ENCODE measurements around the gene MGAT4B.
"Not testable (repeated sequence)": the region's sequence is repeated elsewhere in the genome, so short reads cannot be mapped to it uniquely, and the experiment has no call there.

Gene MGAT4B

DNA sequence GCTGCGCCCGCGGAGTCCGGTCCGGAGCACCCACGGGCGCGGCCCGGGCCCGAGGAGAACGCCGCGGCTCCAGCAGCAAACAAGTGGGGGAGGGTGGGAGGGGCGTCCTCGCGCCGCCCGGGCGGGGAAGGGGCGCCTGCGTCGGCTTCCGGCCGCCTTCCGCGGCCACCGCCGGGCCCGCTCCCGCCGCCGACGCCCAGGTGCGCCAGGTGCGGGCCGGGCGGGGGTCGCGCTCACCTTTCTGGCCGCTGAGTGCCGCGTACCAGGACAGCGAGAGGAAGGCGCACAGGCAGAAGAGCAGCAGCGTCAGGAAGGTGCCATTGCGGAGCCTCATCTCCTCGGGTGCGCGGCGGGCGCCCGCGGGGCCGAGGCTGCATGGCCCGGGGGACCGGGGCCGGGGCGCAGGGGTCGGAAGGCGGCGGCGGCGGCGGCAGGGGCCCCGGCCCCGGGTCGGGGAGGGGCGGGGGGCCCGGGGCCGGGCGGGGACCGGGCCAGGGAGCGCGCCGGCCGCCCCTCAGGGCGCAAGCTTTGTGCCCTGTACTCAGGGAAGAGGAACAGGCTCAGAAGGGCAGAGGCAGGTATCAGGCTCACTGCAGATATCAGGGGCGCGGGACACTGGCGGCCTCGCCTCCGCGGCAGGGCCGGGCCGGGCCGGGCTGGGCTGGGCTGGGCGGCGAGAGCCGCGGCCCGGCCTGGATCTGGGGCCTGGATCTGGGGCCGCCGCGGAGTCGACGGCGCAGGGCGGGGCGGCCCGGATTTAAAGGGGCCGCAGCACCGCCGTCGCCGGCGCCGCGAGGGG, at the start of gene MGAT4B:
Gene MGAT4B (minus strand): TSS at position 617 of the 799 bp plus-strand sequence. CDS start 283 bp downstream, at position 334.
- DNase-seq: peak; percentile 37

DNA sequence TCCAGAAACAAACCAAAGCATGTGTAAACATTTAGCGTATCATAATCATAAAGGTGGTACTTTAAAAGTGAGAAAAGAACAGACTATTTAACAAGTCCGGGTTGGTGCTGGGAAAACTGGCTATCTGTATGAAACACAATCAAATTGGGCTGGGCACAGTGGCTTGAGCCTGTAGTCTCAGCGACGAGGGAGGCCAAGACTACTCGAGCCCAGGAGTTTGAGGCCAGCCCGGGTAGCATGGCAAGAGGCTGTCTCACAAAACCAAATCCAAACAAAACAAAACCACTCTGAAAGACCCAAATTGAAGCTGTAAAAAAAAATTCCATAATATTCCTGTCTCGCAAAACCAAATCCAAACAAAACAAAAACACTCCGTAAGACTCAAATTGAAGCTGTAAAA, 47.7 kb upstream of the MGAT4B start:
- DNase-seq: no peak

DNA sequence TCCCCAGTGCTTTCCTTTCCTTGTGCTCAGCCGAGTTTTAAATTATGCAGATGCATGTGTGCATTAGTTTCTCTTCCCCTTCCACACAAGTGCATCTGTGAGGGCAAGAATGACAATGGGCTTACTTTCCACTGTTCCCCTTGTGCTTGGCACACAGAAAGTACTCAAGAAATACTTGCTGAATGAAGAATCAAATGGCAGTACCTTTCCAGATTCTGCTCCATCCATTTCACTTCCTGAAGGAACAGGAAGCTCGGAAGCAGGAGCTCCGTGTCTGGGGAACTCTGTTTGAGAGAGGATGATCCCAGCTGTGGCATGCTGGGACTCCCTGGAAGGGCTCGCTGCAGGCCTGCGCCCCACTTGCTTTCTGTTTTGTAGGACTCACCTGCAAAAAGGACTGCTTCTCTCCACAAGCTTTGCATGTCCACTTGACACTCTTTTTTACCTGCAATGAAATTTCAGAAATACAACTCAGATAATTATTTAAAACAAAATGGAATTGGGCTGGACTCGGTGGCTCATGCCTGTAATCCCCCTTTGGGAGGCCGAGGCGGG, 46.4 kb upstream of the MGAT4B start:
- no peak for DNase-seq

DNA sequence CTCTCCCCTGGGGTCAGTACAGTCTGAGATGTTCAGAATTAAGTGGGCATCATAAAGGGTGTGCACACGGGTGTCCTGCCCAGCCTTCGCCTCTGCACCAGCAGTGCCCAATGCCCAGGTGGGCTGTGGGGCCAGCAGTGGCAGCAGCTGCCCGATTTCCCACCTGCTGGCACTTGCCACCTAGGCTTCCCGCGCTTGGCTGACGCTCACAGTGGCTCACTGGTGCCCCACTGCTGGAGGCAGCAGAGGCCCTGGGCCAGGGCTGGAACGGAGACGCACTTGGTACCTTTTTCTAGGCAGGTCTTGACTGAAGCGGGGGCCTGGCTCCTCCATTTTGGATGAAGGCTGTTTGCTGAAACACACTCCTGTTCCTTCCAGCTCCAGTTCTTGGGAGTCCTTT, 35.0 kb upstream of the MGAT4B start:
- DNase-seq: no peak

DNA sequence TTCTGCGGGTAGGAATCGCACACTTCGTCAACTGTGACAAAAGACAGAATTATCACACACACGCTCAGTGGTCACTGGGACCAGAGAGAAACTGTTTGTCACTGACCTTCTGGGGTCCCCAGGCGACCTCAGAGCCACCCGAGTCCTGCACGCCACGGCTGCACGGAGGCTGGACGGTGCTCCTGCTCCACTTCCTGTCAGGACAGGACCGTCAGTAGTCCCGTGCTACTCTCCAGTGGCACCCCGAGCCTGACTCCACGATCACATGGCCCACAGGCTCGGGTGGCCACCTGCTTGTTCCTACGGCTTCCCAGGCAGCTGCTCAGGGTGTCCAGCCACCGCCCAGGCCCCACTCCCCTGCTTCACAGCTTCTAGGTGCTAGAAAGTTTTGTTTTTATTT, 34.1 kb upstream of the MGAT4B start:
- no peak for DNase-seq

DNA sequence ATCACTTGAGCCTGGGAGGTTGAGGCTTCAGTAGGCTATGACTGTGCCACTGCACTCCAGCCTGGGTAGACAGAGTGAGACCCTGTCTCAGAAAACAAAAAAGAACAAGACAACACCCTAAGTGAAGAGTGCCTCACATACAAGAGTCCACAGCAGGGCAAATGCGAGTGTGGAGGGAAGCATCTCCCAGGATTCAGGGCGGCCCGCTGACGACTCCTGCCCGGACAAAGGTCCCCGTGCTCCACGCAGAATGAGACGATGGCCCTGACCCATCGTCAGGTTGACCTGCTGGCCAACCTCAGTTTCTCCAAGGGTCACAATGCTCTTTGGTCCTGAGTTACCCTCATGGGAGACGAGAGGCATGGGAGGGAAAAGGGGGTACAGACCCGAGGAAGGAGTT, 33.7 kb upstream of the MGAT4B start:
- no peak for DNase-seq

DNA sequence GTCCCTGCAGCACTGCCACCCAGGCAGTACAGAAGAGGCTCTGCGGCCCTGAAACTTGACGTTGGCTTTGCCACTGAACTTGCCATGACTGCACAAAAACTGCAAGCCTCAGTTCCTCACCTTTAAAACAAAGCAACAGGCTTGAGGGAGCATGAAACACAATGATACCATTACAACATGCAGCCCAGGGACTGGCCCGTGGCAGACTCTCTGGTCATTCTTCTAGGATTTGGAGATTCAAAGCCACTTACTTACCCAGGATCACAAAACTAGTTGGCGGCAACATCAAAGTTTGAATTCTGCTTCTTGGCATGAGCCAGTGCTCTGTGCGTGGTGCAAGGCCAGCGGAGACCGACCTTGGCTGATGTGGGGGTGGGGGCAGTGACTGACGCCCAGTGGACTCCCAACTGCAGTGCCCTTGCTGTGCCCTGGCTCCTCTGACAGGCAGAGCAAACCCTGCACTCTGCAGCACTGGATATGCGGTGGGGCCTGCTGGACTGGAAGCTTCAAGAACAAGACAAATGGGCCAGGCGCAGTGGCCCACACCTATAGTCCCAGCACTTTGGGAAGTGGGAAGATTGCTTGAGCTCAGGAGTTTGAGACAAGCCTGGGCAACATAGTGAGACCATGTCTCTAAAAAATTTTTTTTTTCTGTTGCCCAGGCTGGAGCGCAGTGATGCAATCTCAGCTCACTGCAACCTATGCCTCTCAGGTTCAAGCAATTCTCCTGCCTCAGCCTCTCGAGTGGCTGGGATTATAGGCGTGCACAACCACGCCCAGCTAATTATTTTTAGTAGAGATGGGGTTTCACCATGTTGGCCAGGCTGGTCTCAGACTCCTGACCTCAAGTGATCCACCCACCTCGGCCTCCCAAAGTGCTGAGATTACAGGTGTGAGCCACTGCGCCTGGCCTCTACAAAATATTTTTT, 32.9 kb upstream of the MGAT4B start:
- no peak for DNase-seq

GRCh38 chr5:179837076-179838011, 30.7 kb upstream of the MGAT4B start:
- no peak for DNase-seq

DNA sequence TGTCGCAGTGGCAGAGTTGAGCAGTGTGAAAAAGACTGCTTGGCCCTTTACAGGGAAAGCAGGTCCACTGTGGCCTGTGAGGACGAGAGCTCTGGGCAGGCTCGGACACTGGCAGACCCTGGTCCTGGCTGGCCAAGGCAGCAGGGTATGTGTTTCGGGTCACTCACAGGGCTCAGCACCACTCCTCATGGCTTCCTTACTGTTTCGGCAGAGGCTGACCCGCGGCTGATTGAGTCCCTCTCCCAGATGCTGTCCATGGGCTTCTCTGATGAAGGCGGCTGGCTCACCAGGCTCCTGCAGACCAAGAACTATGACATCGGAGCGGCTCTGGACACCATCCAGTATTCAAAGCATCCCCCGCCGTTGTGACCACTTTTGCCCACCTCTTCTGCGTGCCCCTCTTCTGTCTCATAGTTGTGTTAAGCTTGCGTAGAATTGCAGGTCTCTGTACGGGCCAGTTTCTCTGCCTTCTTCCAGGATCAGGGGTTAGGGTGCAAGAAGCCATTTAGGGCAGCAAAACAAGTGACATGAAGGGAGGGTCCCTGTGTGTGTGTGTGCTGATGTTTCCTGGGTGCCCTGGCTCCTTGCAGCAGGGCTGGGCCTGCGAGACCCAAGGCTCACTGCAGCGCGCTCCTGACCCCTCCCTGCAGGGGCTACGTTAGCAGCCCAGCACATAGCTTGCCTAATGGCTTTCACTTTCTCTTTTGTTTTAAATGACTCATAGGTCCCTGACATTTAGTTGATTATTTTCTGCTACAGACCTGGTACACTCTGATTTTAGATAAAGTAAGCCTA, 29.8 kb upstream of the MGAT4B start:
- DNase-seq: no peak

DNA sequence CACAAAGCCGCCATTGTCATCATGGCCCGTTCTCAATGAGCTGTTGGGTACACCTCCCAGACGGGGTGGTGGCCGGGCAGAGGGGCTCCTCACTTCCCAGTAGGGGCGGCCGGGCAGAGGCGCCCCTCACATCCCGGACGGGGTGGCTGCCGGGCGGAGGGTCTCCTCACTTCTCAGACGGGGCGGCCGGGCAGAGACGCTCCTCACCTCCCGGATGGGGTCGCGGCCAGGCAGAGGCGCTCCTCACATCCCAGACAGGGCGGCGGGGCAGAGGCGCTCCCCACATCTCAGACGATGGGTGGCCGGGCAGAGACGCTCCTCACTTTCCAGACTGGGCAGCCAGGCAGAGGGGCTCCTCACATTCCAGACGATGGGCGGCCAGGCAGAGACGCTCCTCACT, 28.2 kb upstream of the MGAT4B start:
- not testable (repeated sequence) for DNase-seq

GRCh38 chr5:179834120-179834519, 27.5 kb upstream of the MGAT4B start:
- no peak for DNase-seq

DNA sequence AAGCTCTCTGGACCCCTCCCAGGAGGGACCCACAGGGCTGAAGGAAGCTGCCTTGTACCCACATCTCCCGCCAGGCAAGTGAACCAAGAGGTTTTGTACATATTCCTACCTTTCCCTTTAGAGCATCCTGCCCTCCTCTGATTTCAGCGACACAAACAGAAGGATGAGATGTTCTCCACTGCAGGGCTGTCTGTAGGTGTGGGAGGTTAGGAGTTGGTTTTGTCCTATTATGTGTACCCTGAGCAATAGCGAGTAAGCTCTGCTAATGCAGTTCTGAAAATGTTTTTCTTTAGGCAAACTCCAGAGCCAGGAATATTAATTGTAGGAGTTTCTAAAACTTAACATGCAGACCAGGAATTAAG, 27.0 kb upstream of the MGAT4B start:
- no peak for DNase-seq

GRCh38 chr5:179833056-179833708, 26.5 kb upstream of the MGAT4B start:
- DNase-seq: no peak

DNA sequence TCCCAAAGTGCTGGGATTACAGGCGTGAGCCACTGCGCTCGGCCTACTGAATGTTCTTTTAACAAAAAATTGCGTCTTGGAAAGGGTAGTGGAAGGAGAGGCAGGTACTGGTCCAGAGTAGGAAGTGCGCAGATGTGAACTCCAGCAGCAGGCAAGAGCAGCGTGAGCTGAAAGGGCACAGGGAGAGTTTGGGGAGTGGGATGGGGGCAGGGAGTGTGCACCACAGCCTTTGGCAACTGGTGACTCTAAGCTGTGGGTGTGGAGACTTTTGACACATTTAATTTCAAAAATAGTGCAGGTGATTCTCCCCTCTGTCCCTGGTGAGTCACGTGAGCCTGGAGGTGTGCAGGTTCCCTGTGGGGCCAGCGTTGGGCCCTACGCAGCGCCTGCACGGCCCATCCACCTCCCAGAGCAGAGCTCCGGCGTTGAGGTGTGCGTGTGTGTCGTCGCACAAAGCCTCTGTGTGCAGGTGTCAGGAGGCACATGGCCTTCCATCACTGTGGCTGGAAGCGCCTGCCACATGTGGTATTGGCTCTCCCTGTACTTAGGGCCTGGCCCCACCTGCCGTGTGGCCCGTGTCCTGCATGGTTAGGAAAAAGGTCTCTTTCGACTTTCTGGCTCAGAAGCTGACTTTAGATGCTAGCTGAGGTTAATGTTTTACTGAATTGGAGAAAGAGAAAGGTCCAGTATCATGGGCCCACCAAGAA, 25.5 kb upstream of the MGAT4B start:
- no peak for DNase-seq

GRCh38 chr5:179830818-179831468, 24.3 kb upstream of the MGAT4B start:
- DNase-seq: no peak

GRCh38 chr5:179829732-179830435, 23.2 kb upstream of the MGAT4B start:
- no peak for DNase-seq

- DNase-seq: no peak
These were observed 22.2 kb upstream of the MGAT4B start for GRCh38 chr5:179828756-179829421.

DNA sequence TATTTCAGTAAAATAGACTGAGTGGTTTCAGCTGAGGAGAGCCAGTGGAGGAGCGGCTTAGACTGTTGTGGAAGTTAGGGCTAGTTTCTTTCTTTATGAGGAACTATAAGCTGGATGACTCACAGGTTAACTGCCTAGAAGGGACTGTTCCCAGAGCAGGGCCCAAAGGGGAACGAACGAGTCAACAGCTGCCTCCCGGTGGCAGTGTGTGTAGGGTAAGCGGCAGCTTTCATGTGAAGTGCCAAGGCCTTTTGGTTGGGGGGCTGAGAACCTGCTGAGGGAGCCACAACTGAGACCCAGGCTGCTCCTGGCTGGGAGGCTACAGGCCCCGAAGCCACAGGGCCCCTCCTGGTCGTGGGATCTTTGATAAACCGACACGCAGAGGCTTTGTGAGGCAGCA, 21.0 kb upstream of the MGAT4B start:
- DNase-seq: no peak
